Measurements from ENCODE around the gene EXOC1L.

The EXOC1L gene, protein sequence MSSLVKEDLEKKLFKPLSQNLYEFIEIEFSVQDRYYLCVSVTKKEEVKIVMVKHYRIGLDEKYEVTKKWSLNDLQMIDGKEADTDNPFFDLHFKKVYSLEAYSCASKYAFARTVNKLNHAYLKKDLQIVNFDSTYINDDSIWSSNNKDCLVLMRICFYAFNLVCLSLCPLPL

DNA sequence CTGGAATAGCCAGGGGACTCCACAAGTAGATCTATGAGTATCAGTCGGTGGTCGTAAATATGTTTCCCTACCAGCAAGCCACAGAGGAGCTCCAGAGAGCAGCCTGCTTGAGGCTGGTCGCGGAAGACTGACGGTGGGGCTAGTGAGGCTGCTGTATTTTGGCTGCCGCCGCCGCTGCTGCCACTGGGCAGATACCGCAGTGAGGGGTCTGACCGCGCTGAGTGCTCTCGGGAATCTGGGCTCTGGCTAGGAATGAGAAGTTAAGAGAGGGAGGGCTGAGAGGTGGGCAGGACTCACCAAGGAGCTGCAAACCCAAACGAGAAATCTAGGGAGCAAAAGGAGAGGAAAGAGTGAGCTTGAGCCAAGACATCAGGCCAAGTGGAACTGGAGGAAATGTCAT is at the start of gene EXOC1L:
EXOC1L (plus strand) TSS at position 157 of the 400 bp plus-strand sequence; CDS start at position 394, 237 bp downstream.
- Histone ChIP-seq H3K36me3 (no peaks in the 10 kb centered on the region), H3K27ac (no peak within 1 kb of the TSS), H3K27me3 (peaks cover 41% of the 10 kb centered on the region), H3K4me1 (ENCODE audit: control insufficient read depth in 1 of 2, insufficient read depth in 1 of 2, low read depth in 1 of 2, low read length in 1 of 2) (no peaks in the 10 kb centered on the region), H3K9me3 (no peaks in the 10 kb centered on the region), H3K4me3 (ENCODE audit: low read depth in 1 of 2, low read length in 1 of 2) (no peak within 1 kb of the TSS)
- TF ChIP-seq, protein P1, sequence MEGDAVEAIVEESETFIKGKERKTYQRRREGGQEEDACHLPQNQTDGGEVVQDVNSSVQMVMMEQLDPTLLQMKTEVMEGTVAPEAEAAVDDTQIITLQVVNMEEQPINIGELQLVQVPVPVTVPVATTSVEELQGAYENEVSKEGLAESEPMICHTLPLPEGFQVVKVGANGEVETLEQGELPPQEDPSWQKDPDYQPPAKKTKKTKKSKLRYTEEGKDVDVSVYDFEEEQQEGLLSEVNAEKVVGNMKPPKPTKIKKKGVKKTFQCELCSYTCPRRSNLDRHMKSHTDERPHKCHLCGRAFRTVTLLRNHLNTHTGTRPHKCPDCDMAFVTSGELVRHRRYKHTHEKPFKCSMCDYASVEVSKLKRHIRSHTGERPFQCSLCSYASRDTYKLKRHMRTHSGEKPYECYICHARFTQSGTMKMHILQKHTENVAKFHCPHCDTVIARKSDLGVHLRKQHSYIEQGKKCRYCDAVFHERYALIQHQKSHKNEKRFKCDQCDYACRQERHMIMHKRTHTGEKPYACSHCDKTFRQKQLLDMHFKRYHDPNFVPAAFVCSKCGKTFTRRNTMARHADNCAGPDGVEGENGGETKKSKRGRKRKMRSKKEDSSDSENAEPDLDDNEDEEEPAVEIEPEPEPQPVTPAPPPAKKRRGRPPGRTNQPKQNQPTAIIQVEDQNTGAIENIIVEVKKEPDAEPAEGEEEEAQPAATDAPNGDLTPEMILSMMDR (IDR thresholded peaks at IDR 0.05): no peak

DNA sequence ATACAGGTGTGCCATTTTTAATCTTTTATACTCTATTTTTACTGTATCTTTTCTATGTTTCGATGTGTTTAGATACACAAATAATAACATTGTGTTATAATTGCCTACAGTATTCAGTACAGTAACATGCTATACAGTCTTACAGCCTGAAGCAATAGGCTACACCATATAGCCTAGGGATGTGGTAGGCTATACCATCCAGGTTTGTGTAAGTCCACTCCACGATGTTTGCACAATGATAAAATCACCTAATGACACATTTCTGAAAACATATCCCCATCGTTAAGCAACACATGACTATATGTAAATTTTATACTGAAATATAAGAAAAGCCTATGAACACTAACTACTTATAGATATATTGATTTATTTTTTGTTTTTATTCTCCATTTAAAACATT is 48.9 kb upstream of the EXOC1L start:
- no peaks in the 10 kb centered on the region for H3K9me3 ChIP-seq
- no peak overlapping the region for H3K4me3 ChIP-seq (ENCODE audit: low read depth in 1 of 2, low read length in 1 of 2)
- H3K4me1 ChIP-seq (ENCODE audit: control insufficient read depth in 1 of 2, insufficient read depth in 1 of 2, low read depth in 1 of 2, low read length in 1 of 2): no peaks in the 10 kb centered on the region
- no peaks in the 10 kb centered on the region for H3K27me3 ChIP-seq
- H3K36me3 ChIP-seq: no peaks in the 10 kb centered on the region
- TF ChIP-seq, protein P1 (IDR thresholded peaks at IDR 0.05): no peak
- no peak overlapping the region for H3K27ac ChIP-seq

DNA sequence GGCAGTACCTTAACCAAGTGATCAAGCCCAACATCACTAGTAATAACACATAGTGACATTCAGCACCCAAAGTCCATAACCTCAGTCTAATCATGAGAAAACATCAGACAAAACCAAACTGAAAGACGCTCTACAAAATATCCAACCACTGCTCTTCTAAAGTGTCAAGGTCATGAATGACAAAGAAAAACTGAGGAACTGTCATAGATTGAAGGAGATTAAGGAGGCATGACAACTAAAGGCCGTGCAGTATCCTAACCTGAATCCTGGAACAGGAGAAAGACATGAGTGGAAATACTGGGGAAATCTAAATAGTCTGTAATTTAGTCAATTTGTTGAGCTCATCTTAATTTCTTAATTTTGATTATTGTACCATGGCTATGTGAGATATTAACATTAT is 38.2 kb upstream of the EXOC1L start:
- Histone ChIP-seq H3K4me3 (ENCODE audit: low read depth in 1 of 2, low read length in 1 of 2) (no peak overlapping the region), H3K9me3 (no peaks in the 10 kb centered on the region), H3K27ac (no peak overlapping the region), H3K36me3 (no peaks in the 10 kb centered on the region), H3K27me3 (no peaks in the 10 kb centered on the region), H3K4me1 (ENCODE audit: control insufficient read depth in 1 of 2, insufficient read depth in 1 of 2, low read depth in 1 of 2, low read length in 1 of 2) (no peaks in the 10 kb centered on the region)
- TF ChIP-seq, protein P1 (IDR thresholded peaks at IDR 0.05): no peak

DNA sequence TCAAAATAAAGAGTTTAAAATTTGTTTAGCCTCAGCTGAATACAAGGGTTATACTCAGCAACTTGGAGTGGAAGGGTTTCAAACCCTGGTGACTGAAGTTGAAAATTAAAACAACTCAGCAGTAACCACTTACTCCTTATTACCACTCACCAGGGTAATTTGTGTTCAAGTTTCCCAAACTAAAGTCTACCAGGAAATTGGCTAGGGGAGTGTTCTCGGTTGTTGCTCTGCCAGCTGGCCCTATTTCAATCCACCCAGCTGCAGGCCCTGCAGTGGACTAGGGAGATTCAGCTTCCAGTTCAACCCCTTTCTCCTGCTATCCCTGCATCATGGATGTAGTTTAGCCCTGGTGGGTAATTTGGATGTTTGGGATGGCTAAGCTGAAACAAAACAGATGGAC is 37.8 kb upstream of the EXOC1L start:
- Histone ChIP-seq H3K9me3 (no peaks in the 10 kb centered on the region), H3K27ac (no peak overlapping the region), H3K36me3 (no peaks in the 10 kb centered on the region), H3K4me1 (ENCODE audit: control insufficient read depth in 1 of 2, insufficient read depth in 1 of 2, low read depth in 1 of 2, low read length in 1 of 2) (no peaks in the 10 kb centered on the region), H3K4me3 (ENCODE audit: low read depth in 1 of 2, low read length in 1 of 2) (no peak overlapping the region), H3K27me3 (peaks cover 4% of the 10 kb centered on the region)
- TF ChIP-seq, protein P1 (IDR thresholded peaks at IDR 0.05): no peak

DNA sequence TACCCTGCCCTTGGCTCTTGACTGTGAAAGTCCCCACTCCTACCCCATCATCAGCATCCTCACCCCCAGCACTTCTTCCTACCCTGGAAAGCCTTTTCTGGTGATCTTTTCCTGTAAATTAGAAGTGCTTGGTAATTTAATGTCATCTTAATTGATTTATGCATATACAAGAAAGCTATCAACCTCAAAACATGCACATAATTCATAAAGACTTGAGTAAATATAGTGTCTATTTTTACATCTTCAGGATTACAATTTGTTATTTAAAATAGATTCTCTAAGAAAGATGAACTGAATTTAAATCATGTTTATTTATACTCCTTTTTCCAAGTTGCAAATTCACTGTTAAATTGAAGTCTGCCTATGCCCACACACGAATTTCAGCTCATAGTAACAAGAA is 36.0 kb upstream of the EXOC1L start:
- Histone ChIP-seq H3K36me3 (no peaks in the 10 kb centered on the region), H3K4me3 (ENCODE audit: low read depth in 1 of 2, low read length in 1 of 2) (no peak overlapping the region), H3K27ac (no peak overlapping the region), H3K4me1 (ENCODE audit: control insufficient read depth in 1 of 2, insufficient read depth in 1 of 2, low read depth in 1 of 2, low read length in 1 of 2) (no peaks in the 10 kb centered on the region), H3K27me3 (peaks cover 14% of the 10 kb centered on the region), H3K9me3 (no peaks in the 10 kb centered on the region)
- TF ChIP-seq, protein P1 (IDR thresholded peaks at IDR 0.05): no peak

Measured in neutrophil (primary cell).